ENCODE data around the gene SCGB3A1. TPM values are rescaled to one million over a fixed set of nuclear protein-coding genes. Genes with fewer than 3 reads are reported as not detected.

SCGB3A1 gene
- polyA plus RNA-seq, 4 donors, result 0.22 to 0.90 TPM; not detected in 2

- no peak overlapping the region for H3K4me3 ChIP-seq (ENCODE audit: low read depth in 1 of 3, low read length in 3 of 3)
- FAIRE-seq, result no peak
- H3K27me3 ChIP-seq (ENCODE audit: control insufficient read depth in 3 of 3, insufficient read depth in 3 of 3, low read length in 3 of 3), result no peaks in the 10 kb centered on the region
- no peaks in the 10 kb centered on the region for H3K9me3 ChIP-seq (ENCODE audit: control insufficient read depth in 2 of 2, insufficient read depth in 1 of 2, low read depth in 1 of 2, low read length in 1 of 2)
- H3K27ac ChIP-seq (ENCODE audit: low read depth in 1 of 3, low read length in 2 of 3), result no peak overlapping the region
- H3K36me3 ChIP-seq (ENCODE audit: control insufficient read depth in 3 of 3, insufficient read depth in 2 of 3, low read depth in 1 of 3, low read length in 3 of 3), result peaks cover 4 to 16% (median 12%) of the 10 kb centered on the region in 3 donors
- H3K4me1 ChIP-seq (ENCODE audit: control insufficient read depth in 3 of 3, insufficient read depth in 2 of 3, low read depth in 1 of 3, low read length in 2 of 3), result no peaks in the 10 kb centered on the region
- WGBS, 3 donors, result 80 to 88% (median 80%) methylated on average over 3 of the region's 3 CpGs
- no peak for DNase-seq
Observed at GRCh38 chr5:180563994-180564393, 27.3 kb downstream of the SCGB3A1 start.

- FAIRE-seq (no peak), DNase-seq (no peak)
- H3K27me3 ChIP-seq (ENCODE audit: control insufficient read depth in 3 of 3, insufficient read depth in 3 of 3, low read length in 3 of 3), result no peaks in the 10 kb centered on the region
- 92 to 96% (median 94%) methylated on average over 11 of the region's 11 CpGs for WGBS, 3 donors
- no peaks in the 10 kb centered on the region for H3K4me1 ChIP-seq (ENCODE audit: control insufficient read depth in 3 of 3, insufficient read depth in 2 of 3, low read depth in 1 of 3, low read length in 2 of 3)
- no peak overlapping the region for H3K4me3 ChIP-seq (ENCODE audit: low read depth in 1 of 3, low read length in 3 of 3)
- no peaks in the 10 kb centered on the region for H3K9me3 ChIP-seq (ENCODE audit: control insufficient read depth in 2 of 2, insufficient read depth in 1 of 2, low read depth in 1 of 2, low read length in 1 of 2)
- peaks cover 2 to 21% (median 10%) of the 10 kb centered on the region in 3 donors for H3K36me3 ChIP-seq (ENCODE audit: control insufficient read depth in 3 of 3, insufficient read depth in 2 of 3, low read depth in 1 of 3, low read length in 3 of 3)
- H3K27ac ChIP-seq (ENCODE audit: low read depth in 1 of 3, low read length in 2 of 3), result no peak overlapping the region
Observed at GRCh38 chr5:180558232-180558631, 33.1 kb downstream of the SCGB3A1 start.

- Histone ChIP-seq H3K4me1 (ENCODE audit: control insufficient read depth in 3 of 3, insufficient read depth in 2 of 3, low read depth in 1 of 3, low read length in 2 of 3) (no peaks in the 10 kb centered on the region), H3K36me3 (ENCODE audit: control insufficient read depth in 3 of 3, insufficient read depth in 2 of 3, low read depth in 1 of 3, low read length in 3 of 3) (peaks cover 2 to 24% (median 8%) of the 10 kb centered on the region in 3 donors), H3K27ac (ENCODE audit: low read depth in 1 of 3, low read length in 2 of 3) (no peak overlapping the region), H3K9me3 (ENCODE audit: control insufficient read depth in 2 of 2, insufficient read depth in 1 of 2, low read depth in 1 of 2, low read length in 1 of 2) (no peaks in the 10 kb centered on the region), H3K27me3 (ENCODE audit: control insufficient read depth in 3 of 3, insufficient read depth in 3 of 3, low read length in 3 of 3) (no peaks in the 10 kb centered on the region), H3K4me3 (ENCODE audit: low read depth in 1 of 3, low read length in 3 of 3) (no peak overlapping the region)
- DNase-seq (no peak), FAIRE-seq (no peak)
- WGBS, 3 donors, result 84 to 91% (median 86%) methylated on average over 2 of the region's 2 CpGs
Observed at GRCh38 chr5:180557217-180557809, 34.0 kb downstream of the SCGB3A1 start.

GRCh38 chr5:180555168-180555921 lies 36.0 kb downstream of the SCGB3A1 start:
- peaks cover 4 to 26% (median 8%) of the 10 kb centered on the region in 3 donors for H3K36me3 ChIP-seq (ENCODE audit: control insufficient read depth in 3 of 3, insufficient read depth in 2 of 3, low read depth in 1 of 3, low read length in 3 of 3)
- H3K27me3 ChIP-seq (ENCODE audit: control insufficient read depth in 3 of 3, insufficient read depth in 3 of 3, low read length in 3 of 3), result no peaks in the 10 kb centered on the region
- H3K9me3 ChIP-seq (ENCODE audit: control insufficient read depth in 2 of 2, insufficient read depth in 1 of 2, low read depth in 1 of 2, low read length in 1 of 2), result no peaks in the 10 kb centered on the region
- 88 to 91% (median 90%) methylated on average over 7 of the region's 7 CpGs for WGBS, 3 donors
- FAIRE-seq (no peak), DNase-seq (no peak)
- no peak overlapping the region for H3K4me3 ChIP-seq (ENCODE audit: low read depth in 1 of 3, low read length in 3 of 3)
- H3K27ac ChIP-seq (ENCODE audit: low read depth in 1 of 3, low read length in 2 of 3), result no peak overlapping the region
- no peaks in the 10 kb centered on the region for H3K4me1 ChIP-seq (ENCODE audit: control insufficient read depth in 3 of 3, insufficient read depth in 2 of 3, low read depth in 1 of 3, low read length in 2 of 3)

GRCh38 chr5:180553530-180553929 lies 37.8 kb downstream of the SCGB3A1 start:
- FAIRE-seq (no peak), DNase-seq (no peak)
- H3K36me3 ChIP-seq (ENCODE audit: control insufficient read depth in 3 of 3, insufficient read depth in 2 of 3, low read depth in 1 of 3, low read length in 3 of 3), result peaks cover 4 to 31% (median 8%) of the 10 kb centered on the region in 3 donors
- no peaks in the 10 kb centered on the region for H3K27me3 ChIP-seq (ENCODE audit: control insufficient read depth in 3 of 3, insufficient read depth in 3 of 3, low read length in 3 of 3)
- H3K27ac ChIP-seq (ENCODE audit: low read depth in 1 of 3, low read length in 2 of 3), result no peak overlapping the region
- H3K4me1 ChIP-seq (ENCODE audit: control insufficient read depth in 3 of 3, insufficient read depth in 2 of 3, low read depth in 1 of 3, low read length in 2 of 3), result peaks cover 0 to 3% (median 0%) of the 10 kb centered on the region in 3 donors
- H3K4me3 ChIP-seq (ENCODE audit: low read depth in 1 of 3, low read length in 3 of 3), result no peak overlapping the region
- WGBS, 3 donors, result 92 to 95% (median 93%) methylated on average over 3 of the region's 3 CpGs
- H3K9me3 ChIP-seq (ENCODE audit: control insufficient read depth in 2 of 2, insufficient read depth in 1 of 2, low read depth in 1 of 2, low read length in 1 of 2), result no peaks in the 10 kb centered on the region

GRCh38 chr5:180548563-180548962 lies 42.7 kb downstream of the SCGB3A1 start:
- H3K36me3 ChIP-seq (ENCODE audit: control insufficient read depth in 3 of 3, insufficient read depth in 2 of 3, low read depth in 1 of 3, low read length in 3 of 3), result peaks cover 3 to 18% (median 4%) of the 10 kb centered on the region in 3 donors
- H3K4me1 ChIP-seq (ENCODE audit: control insufficient read depth in 3 of 3, insufficient read depth in 2 of 3, low read depth in 1 of 3, low read length in 2 of 3), result peaks cover 0 to 5% (median 3%) of the 10 kb centered on the region in 3 donors
- H3K9me3 ChIP-seq (ENCODE audit: control insufficient read depth in 2 of 2, insufficient read depth in 1 of 2, low read depth in 1 of 2, low read length in 1 of 2), result no peaks in the 10 kb centered on the region
- WGBS, 3 donors, result 19 to 54% (median 27%) methylated on average over 3 of the region's 3 CpGs
- H3K27me3 ChIP-seq (ENCODE audit: control insufficient read depth in 3 of 3, insufficient read depth in 3 of 3, low read length in 3 of 3), result no peaks in the 10 kb centered on the region
- DNase-seq (peak; percentile 60 to 96), FAIRE-seq (no peak)
- H3K27ac ChIP-seq (ENCODE audit: low read depth in 1 of 3, low read length in 2 of 3), result peak overlapping the region; percentile 34 to 81 (median 69)
- H3K4me3 ChIP-seq (ENCODE audit: low read depth in 1 of 3, low read length in 3 of 3), result no peak overlapping the region

- peaks cover 0 to 25% (median 3%) of the 10 kb centered on the region in 3 donors for H3K36me3 ChIP-seq (ENCODE audit: control insufficient read depth in 3 of 3, insufficient read depth in 2 of 3, low read depth in 1 of 3, low read length in 3 of 3)
- H3K9me3 ChIP-seq (ENCODE audit: control insufficient read depth in 2 of 2, insufficient read depth in 1 of 2, low read depth in 1 of 2, low read length in 1 of 2), result no peaks in the 10 kb centered on the region
- H3K4me3 ChIP-seq (ENCODE audit: low read depth in 1 of 3, low read length in 3 of 3), result no peak overlapping the region
- H3K27ac ChIP-seq (ENCODE audit: low read depth in 1 of 3, low read length in 2 of 3), result no peak overlapping the region
- no peak for DNase-seq
- 97 to 98% (median 98%) methylated on average over 3 of the region's 3 CpGs for WGBS, 3 donors
- peaks cover 0 to 5% (median 3%) of the 10 kb centered on the region in 3 donors for H3K4me1 ChIP-seq (ENCODE audit: control insufficient read depth in 3 of 3, insufficient read depth in 2 of 3, low read depth in 1 of 3, low read length in 2 of 3)
- H3K27me3 ChIP-seq (ENCODE audit: control insufficient read depth in 3 of 3, insufficient read depth in 3 of 3, low read length in 3 of 3), result no peaks in the 10 kb centered on the region
- no peak for FAIRE-seq
Observed at GRCh38 chr5:180545248-180545647, 46.1 kb downstream of the SCGB3A1 start.

- WGBS, 3 donors, result 88 to 95% (median 90%) methylated on average over 9 of the region's 9 CpGs
- FAIRE-seq, result no peak
- no peaks in the 10 kb centered on the region for H3K27me3 ChIP-seq (ENCODE audit: control insufficient read depth in 3 of 3, insufficient read depth in 3 of 3, low read length in 3 of 3)
Observed at GRCh38 chr5:180541710-180542109, 49.6 kb downstream of the SCGB3A1 start.

More at GRCh38 chr5:180541710-180542109, 49.6 kb downstream of the SCGB3A1 start:
- Histone ChIP-seq H3K9me3 (ENCODE audit: control insufficient read depth in 2 of 2, insufficient read depth in 1 of 2, low read depth in 1 of 2, low read length in 1 of 2) (no peaks in the 10 kb centered on the region), H3K36me3 (ENCODE audit: control insufficient read depth in 3 of 3, insufficient read depth in 2 of 3, low read depth in 1 of 3, low read length in 3 of 3) (peaks cover 0 to 27% (median 3%) of the 10 kb centered on the region in 3 donors), H3K4me1 (ENCODE audit: control insufficient read depth in 3 of 3, insufficient read depth in 2 of 3, low read depth in 1 of 3, low read length in 2 of 3) (no peaks in the 10 kb centered on the region), H3K27ac (ENCODE audit: low read depth in 1 of 3, low read length in 2 of 3) (no peak overlapping the region), H3K4me3 (ENCODE audit: low read depth in 1 of 3, low read length in 3 of 3) (no peak overlapping the region)
- DNase-seq, result no peak
